ENCODE measurements around the gene ZFP30.

DNA sequence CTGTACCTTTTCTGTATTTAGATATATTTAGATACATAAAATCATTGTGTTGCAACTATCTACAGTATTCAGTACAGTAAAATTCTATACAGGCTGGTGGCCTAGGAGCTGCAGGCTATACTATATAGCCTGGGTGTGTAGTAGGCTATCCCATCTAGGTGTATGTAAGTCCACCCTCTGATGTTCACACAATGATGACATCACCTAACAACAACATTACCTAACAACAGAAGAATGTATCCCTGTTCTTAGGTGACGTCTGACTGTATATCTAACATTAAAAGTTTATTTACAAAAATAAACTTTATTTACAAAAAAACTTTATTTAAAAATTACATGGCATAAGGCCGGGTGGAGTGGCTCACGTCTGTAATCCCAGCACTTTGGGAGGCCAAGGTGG is 28.3 kb upstream of the ZFP30 start:
- TF ChIP-seq EZH2 (IDR thresholded peaks at IDR 0.05) (no peak), POLR2AphosphoS5 (IDR thresholded peaks at IDR 0.05; ENCODE audit: borderline replicate concordance, low read depth, low read length) (no peak)
